ENCODE measurements around the gene FANCC. TPM values are rescaled to one million over a fixed set of nuclear protein-coding genes. Genes with fewer than 3 reads are reported as not detected.

The FANCC gene
- total RNA-seq, 6 experiments from 2014 or later: 4.7 to 7.1 (median 5.7) TPM

DNA sequence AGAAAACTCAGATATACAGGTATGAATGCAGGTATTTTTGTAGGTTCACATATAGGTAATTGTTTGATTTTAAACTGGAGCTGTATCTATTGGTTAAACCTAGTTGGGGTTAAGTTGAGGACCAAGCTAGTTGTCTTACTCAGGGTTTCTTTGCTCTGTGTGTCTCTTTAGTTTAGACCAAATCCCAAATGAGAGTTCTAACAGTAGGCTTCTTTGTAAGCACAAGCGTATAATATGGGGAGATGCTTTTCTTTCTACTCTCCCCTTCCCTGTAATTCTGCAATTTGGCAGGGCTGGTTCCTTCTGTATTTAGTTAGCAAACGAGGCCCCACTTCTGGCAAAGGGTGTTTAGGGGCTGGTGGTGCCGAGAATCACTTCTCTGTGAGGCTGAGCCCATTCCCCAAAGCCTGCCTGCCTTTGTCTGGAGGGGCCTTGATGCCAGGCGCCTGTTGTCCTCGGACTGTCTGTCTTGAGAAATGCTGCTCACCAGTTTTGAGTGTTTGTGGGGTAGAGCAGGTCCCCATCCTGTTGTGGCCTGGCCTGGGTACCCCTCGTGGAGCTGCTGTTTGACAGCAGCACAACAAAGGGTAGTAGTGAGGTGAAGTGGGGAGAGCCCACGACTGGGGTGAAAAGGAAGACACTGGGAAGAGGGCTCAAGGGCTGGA is 259.3 kb downstream of the FANCC start:
- Mint-ChIP-seq H3K9me3 (no peaks in the 10 kb centered on the region), H3K27me3 (ENCODE audit: insufficient read depth) (peaks cover 3% of the 10 kb centered on the region), H3K4me1 (ENCODE audit: low read depth) (peaks cover 78% of the 10 kb centered on the region), H3K27ac (peak overlapping the region; percentile 96), H3K4me3 (peak overlapping the region; percentile 82), H3K36me3 (ENCODE audit: low read depth) (peaks cover 36% of the 10 kb centered on the region)
- DNase-seq: no peak
- TF ChIP-seq, protein P1, sequence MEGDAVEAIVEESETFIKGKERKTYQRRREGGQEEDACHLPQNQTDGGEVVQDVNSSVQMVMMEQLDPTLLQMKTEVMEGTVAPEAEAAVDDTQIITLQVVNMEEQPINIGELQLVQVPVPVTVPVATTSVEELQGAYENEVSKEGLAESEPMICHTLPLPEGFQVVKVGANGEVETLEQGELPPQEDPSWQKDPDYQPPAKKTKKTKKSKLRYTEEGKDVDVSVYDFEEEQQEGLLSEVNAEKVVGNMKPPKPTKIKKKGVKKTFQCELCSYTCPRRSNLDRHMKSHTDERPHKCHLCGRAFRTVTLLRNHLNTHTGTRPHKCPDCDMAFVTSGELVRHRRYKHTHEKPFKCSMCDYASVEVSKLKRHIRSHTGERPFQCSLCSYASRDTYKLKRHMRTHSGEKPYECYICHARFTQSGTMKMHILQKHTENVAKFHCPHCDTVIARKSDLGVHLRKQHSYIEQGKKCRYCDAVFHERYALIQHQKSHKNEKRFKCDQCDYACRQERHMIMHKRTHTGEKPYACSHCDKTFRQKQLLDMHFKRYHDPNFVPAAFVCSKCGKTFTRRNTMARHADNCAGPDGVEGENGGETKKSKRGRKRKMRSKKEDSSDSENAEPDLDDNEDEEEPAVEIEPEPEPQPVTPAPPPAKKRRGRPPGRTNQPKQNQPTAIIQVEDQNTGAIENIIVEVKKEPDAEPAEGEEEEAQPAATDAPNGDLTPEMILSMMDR (IDR thresholded peaks at IDR 0.05): no peak

DNA sequence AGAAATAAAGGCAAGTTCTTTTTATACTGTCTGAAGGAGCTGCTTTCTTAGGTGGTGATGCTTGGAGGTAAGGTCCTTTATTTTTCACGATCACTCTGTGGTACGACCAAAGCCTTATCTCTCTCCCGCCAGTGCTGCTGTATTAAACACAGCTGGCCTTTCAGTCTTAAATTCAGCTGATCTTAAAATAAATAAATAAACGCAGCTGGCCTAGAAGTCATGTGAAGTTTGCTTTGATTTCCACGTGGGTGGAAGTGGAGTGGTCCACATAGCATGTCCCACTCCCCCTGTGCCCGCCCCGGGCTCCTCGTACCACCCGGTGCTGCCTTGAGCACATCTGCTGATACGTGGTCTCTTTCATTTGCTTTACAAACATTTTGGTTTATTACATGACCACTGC is 260.4 kb downstream of the FANCC start:
- TF ChIP-seq, protein P1 (IDR thresholded peaks at IDR 0.05): no peak
- peaks cover 83% of the 10 kb centered on the region for H3K4me1 Mint-ChIP-seq (ENCODE audit: low read depth)
- H3K4me3 Mint-ChIP-seq: peak overlapping the region; percentile 82
- peaks cover 3% of the 10 kb centered on the region for H3K27me3 Mint-ChIP-seq (ENCODE audit: insufficient read depth)
- peak overlapping the region; percentile 96 for H3K27ac Mint-ChIP-seq
- H3K9me3 Mint-ChIP-seq: no peaks in the 10 kb centered on the region
- peaks cover 36% of the 10 kb centered on the region for H3K36me3 Mint-ChIP-seq (ENCODE audit: low read depth)
- DNase-seq: no peak

GRCh38 chr9:95055851-95056551 is 261.5 kb downstream of the FANCC start:
- H3K27me3 Mint-ChIP-seq (ENCODE audit: insufficient read depth): peaks cover 3% of the 10 kb centered on the region
- H3K9me3 Mint-ChIP-seq: no peaks in the 10 kb centered on the region
- H3K27ac Mint-ChIP-seq: peak overlapping the region; percentile 96
- TF ChIP-seq, protein P1 (IDR thresholded peaks at IDR 0.05): no peak
- DNase-seq: peak; percentile 52
- H3K4me1 Mint-ChIP-seq (ENCODE audit: low read depth): peaks cover 85% of the 10 kb centered on the region
- H3K4me3 Mint-ChIP-seq: peak overlapping the region; percentile 82
- H3K36me3 Mint-ChIP-seq (ENCODE audit: low read depth): peaks cover 41% of the 10 kb centered on the region

GRCh38 chr9:95055334-95055850 is 262.1 kb downstream of the FANCC start:
- Mint-ChIP-seq H3K36me3 (ENCODE audit: low read depth) (peaks cover 44% of the 10 kb centered on the region), H3K9me3 (no peaks in the 10 kb centered on the region), H3K4me1 (ENCODE audit: low read depth) (peaks cover 85% of the 10 kb centered on the region), H3K4me3 (peak overlapping the region; percentile 82), H3K27ac (peak overlapping the region; percentile 96), H3K27me3 (ENCODE audit: insufficient read depth) (peaks cover 3% of the 10 kb centered on the region; the same call in 1 of the 2 replicates)
- TF ChIP-seq, protein P1 (IDR thresholded peaks at IDR 0.05): no peak
- DNase-seq: no peak

DNA sequence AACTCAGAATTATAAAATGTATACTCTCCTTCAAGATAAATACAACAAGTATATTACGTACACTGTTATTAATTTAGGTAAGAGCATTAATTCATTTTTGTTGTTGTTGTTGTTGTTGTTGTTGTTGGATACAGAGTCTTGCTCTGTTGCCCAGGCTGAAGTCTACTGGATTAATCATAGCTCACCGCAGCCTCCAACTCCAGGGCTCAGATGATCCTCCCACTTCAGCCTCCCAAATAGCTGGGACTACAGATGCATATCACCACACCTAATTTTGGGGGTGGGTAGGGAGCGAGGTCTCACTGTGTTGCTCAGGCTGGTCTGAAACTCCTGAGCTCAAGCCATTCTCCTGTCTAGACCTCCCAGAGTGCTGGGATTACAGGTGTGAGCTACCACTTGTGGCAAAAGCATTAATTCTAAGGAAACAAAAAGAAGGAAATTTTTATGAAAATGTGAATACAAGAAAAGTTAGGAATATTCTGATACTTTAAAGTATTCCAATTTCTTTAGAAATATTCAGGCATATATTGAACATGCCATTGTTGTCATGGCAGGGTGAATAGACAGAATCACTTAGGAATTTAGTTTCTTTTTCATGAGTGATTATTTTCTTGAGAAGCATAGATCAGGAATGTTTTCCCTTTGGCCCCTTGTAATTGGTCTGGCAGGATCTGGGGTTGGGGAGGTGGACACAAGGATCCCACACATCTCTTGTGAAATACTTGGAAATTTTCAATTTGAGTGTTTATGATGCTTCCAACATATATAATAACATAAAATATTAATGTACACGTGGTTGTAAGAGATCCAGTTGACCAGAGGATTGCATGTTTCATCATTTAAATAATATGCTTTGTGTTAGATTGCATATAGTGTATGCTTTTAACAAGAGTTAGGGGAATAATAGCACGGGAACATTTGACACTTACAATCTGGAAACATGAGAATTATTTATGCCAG is 263.6 kb downstream of the FANCC start:
- no peak for DNase-seq
- peaks cover 3% of the 10 kb centered on the region; the same call in 1 of the 2 replicates for H3K27me3 Mint-ChIP-seq (ENCODE audit: insufficient read depth)
- H3K36me3 Mint-ChIP-seq (ENCODE audit: low read depth): peaks cover 41% of the 10 kb centered on the region
- no peaks in the 10 kb centered on the region for H3K9me3 Mint-ChIP-seq
- TF ChIP-seq, protein P1 (IDR thresholded peaks at IDR 0.05): no peak
- H3K4me1 Mint-ChIP-seq (ENCODE audit: low read depth): peaks cover 85% of the 10 kb centered on the region
- peak overlapping the region; percentile 22; the same call in 1 of the 2 replicates for H3K4me3 Mint-ChIP-seq
- peak overlapping the region; percentile 77 for H3K27ac Mint-ChIP-seq

Data from HFFc6 (cell line).